Femur (tissue), 1 donor: ENCODE data around the gene GRAP.
"Not testable (repeated sequence)": the region's sequence is repeated elsewhere in the genome, so short reads cannot be mapped to it uniquely, and the experiment has no call there.

Experiments
- DNase-seq: peaks from one replicate; pipeline ENCODE4 v3.0.0-alpha.2; 2017

Gene GRAP

DNA sequence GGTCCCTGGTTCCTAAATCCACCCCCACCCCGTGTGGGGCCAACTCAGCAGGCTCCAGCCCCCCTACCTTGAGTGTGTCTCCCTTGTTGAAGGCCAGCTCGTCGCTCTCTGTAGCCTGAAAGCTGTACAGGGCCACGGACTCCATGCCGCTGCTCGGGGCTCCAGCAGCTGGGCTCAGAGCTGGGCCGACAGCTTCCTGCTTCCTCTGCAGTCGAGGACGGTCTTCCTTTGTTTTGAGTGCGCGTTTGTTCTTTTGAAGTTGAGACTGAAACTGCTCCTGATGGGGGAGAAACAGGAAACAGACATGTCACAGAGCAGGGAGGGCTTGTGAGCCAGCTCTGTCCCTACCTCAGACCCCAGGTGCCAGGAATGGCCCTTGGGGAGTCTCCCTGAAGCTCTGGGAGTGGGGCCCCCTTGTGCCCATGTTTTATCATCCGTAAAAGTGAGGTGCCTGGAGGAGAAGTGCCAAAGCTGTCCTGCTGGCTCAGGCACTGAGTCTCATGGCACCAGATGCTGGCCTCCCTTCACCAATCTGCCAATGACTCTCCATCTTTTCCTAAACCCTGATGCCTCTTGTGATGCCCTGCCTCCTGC lies at the start of gene GRAP:
GRAP (minus strand) TSS at position 176 of the 594 bp plus-strand sequence; CDS start at position 145, 31 bp downstream.
- not testable (repeated sequence) for DNase-seq

DNA sequence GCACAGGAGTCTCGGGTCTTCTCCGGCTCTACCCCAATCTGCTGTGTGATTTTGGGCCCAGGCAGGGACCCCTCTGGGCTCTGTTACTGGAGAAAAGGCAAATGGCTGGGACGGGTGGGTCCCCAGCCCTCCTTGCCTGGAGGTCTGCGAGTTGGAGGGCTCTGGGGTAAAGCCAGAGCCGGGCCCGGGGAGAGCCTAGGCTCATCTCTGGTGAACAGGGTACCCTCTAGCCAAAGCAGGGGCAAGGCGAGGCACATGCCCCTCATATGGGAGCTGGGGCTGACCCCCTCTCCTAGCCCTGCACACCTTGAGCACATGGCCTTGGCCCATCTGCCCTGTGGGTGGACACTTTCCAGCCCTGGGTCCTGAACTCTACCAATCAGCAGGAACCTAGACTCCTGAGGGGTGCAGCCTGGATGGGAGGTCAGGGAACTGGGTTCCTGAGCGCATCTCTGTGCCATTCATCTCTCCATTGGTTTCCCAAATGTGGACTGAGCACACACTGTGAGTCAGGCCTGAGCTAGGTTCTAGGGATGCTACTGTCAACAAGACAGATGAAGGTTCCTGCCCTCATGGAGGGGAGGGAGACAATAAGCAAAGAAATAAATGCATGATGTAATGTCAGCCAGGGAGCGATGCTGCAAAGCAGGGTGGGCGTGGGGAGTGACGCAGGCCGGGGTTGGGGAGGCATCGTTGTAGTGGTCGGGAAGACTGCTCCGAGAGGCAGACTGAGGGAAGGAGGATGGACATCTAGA lies 47.1 kb upstream of the GRAP start:
- peak; percentile 6 for DNase-seq

- peak; percentile 6 for DNase-seq
Observed at GRCh38 chr17:19092737-19093683, 46.3 kb upstream of the GRAP start.

- not testable (repeated sequence) for DNase-seq
Observed at GRCh38 chr17:19090058-19090772, 43.5 kb upstream of the GRAP start.

GRCh38 chr17:19088804-19089685 lies 42.3 kb upstream of the GRAP start:
- not testable (repeated sequence) for DNase-seq

GRCh38 chr17:19077386-19077785 lies 30.6 kb upstream of the GRAP start:
- not testable (repeated sequence) for DNase-seq

DNA sequence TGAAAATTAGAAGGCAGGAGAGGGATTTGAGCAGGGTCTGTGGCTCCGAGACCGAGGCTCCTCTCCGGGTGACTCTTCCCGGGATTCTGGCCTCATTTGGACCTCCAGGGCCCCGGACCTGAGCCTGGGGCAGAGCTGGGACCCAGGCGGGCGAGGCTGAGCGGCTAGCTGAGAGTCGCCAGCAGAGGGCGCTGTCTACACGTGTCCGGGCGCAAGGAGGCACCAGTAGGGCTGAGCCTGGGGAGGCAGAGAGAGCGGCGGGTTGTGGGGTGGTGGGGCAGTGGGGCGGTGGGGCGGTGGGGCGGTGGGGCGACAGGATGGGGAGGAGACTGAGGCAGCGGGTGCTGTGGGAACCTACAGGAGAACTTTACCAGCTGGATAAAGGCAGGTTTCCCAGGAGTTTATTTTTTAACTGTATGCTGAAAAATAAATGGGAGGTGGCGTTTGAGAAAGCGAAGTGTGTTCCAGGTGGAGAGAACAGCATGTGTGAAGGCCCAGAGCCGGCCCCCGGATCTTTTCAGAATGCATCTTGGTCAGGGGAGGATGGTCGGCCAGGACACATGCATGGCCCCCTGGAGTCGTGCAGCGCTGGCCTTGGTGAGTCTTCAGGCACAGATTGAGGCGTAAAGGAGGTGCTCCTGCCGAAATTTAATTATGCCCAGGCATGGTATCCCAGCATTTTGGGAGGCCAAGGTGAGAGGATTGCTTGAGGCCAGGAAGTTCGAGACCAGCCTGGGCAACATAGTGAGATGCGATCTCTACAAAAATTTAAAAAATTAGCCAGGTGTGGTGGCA lies 29.8 kb upstream of the GRAP start:
- not testable (repeated sequence) for DNase-seq

- DNase-seq = not testable (repeated sequence)
Observed at GRCh38 chr17:19070318-19071168, 23.8 kb upstream of the GRAP start.

- peak; percentile 41 for DNase-seq
Observed at GRCh38 chr17:19064378-19064777, 17.6 kb upstream of the GRAP start.

GRCh38 chr17:19063326-19063956 lies 16.7 kb upstream of the GRAP start:
- not testable (repeated sequence) for DNase-seq

GRCh38 chr17:19062718-19063325 lies 16.1 kb upstream of the GRAP start:
- DNase-seq = not testable (repeated sequence)

GRCh38 chr17:19062009-19062717 lies 15.4 kb upstream of the GRAP start:
- DNase-seq = not testable (repeated sequence)

GRCh38 chr17:19055447-19055846 lies 8.7 kb upstream of the GRAP start:
- not testable (repeated sequence) for DNase-seq

DNA sequence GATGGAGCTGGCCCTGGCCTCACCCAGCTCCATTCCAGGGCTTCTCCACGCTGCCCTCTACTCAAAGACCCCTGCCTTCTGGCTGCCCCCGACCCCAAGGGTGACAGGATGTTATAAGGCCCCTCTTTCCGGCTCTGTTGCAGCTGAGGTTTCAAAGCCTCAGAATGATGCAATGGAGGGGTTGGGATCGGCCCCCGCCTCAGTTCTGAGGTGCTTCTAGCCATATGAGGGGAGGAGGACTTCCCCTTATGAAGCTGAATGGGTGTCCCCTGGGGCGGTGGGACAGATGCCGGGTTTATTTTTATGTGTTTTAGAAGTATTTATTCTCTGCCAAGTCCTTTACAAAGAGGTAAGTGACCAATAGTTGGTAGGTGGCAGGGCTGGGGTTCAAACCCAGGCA lies 2.1 kb upstream of the GRAP start:
- DNase-seq = not testable (repeated sequence)

DNA sequence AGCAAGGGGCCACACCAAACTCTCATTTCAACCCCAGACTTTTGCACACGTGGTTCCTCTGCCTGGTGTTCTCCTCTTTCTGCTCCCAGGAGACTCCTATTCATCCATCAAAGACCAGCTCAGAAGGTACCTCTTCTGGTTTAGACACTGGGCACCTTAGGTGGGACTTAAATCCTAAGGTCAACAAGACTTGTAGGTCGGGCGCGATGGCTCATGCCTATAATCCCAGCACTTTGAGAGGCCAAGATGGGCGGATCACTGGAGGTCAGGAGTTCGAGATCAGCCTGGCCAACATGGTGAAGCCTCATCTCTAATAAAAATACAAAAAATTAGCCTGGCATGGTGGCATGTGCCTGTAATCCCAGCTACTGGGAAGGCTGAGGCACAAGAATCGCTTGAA lies 753 bp upstream of the GRAP start:
- not testable (repeated sequence) for DNase-seq

DNA sequence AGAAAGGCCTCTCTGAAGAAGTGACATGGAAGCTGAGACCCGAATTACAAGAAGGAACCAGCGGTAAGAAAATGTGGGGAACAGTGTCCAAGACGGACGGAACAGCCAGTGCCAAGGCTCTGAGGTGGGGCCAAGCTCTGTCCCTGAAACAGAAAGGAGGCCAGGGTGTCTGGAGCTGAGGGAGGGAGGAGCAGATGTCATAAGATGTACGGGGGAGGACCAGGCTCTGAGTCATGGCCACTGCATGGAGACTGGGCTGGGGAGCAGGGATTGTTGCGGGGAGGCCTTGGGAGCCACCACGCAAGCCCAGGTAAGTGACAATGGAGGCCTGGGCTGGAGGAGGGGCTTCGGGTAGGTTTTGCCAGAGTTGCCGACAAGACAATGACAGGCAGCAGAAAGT lies 2.1 kb downstream of the GRAP start:
- not testable (repeated sequence) for DNase-seq

- DNase-seq = not testable (repeated sequence)
Observed at GRCh38 chr17:19043032-19043431, 3.7 kb downstream of the GRAP start.

- not testable (repeated sequence) for DNase-seq
Observed at GRCh38 chr17:19042369-19042768, 4.4 kb downstream of the GRAP start.
